ENCODE results near the gene GRM7.

DNA sequence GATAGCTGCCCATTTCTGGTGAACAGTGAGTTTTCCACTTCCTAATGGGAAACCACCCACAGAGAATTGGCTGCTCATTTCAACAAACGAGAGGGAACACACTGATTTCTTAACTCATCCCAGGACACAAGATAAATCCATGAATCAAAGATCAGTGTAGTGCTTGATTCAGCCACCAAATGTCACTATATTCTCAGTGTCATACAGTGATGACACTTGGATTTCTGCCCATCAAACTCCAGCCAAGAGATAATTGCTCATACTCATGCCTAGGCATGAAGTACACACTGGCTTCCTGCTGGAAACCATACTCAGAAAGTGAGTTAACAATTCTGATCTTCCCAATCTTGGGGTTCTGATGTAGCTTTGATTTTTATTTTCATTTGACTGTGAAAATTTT is 35.4 kb upstream of the GRM7 start:
- TF ChIP-seq EP300 (IDR thresholded peaks at IDR 0.05) (no peak), CTCF (IDR thresholded peaks at IDR 0.05) (no peak)

Data from esophagus muscularis mucosa (tissue), 3 donors.